ENCODE results near the gene MBTPS1.

DNA sequence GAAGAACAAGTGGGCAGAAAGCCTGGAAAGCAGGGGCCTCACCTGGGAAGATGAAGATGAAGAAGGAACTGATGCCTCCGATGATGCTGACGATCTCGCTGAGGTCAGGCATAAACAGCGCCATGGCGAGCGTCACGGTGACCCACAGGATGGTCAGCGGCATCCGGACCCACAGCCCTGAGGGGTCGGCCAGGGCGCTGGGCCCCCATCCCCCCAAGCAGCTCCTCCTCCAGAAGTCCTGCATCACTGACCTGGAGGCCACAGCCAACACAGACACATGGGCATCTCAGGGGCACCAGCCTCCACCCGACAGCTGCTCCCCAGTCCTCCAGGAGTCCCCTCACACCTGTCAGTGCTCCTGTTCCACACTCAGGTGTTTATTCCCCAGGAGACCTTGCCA lies 100.3 kb downstream of the MBTPS1 start:
- TF ChIP-seq, protein P1, sequence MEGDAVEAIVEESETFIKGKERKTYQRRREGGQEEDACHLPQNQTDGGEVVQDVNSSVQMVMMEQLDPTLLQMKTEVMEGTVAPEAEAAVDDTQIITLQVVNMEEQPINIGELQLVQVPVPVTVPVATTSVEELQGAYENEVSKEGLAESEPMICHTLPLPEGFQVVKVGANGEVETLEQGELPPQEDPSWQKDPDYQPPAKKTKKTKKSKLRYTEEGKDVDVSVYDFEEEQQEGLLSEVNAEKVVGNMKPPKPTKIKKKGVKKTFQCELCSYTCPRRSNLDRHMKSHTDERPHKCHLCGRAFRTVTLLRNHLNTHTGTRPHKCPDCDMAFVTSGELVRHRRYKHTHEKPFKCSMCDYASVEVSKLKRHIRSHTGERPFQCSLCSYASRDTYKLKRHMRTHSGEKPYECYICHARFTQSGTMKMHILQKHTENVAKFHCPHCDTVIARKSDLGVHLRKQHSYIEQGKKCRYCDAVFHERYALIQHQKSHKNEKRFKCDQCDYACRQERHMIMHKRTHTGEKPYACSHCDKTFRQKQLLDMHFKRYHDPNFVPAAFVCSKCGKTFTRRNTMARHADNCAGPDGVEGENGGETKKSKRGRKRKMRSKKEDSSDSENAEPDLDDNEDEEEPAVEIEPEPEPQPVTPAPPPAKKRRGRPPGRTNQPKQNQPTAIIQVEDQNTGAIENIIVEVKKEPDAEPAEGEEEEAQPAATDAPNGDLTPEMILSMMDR (IDR thresholded peaks at IDR 0.05) = no peak
- TF ChIP-seq POLR2A (IDR thresholded peaks at IDR 0.05) = no peak
